SW 1271 (cell line): Measurements from ENCODE around the gene NLGN4Y.

Experiments used
- DNase-seq, 2 experiments: peaks; one replicate each; lab custom pipeline; 2025; lab: John Stamatoyannopoulos, UW

Gene NLGN4Y

DNA sequence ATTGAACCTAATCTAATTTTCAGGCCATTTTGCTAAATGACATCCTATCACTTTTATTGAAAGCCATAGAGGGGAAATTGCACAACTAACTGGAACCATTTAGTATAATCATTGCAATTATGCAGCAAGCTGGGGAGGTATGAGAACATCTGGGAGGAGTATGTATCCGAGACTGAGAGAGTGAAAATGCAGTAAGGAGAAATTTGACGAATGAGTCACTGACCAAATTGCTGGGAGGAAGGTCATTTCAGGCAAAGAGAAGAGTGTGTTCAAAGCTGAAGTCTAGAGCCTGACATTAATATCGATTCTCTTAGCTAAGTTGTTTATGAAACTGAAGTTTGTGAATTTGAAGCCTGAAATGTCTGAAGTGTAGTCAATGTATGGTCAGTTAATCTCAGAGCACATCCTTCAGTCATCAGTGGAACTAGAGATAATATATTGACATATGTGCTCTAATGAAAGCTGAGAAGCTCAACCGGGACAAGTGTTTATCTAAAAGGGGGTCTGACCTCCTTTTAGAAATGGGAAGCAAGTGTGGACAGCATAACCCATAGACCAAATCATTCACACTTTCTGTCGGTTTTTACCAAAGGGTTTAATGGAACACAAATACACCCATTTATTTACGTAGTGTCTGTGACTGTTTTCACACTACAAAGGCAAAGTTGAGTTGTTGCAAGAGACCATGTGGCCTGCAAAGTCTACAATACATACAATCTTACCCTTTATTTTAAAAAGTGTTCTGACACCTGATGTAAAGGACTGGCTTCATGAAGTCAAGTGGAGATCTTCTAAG lies 120.0 kb downstream of the NLGN4Y start:
- DNase-seq, result no peak

DNA sequence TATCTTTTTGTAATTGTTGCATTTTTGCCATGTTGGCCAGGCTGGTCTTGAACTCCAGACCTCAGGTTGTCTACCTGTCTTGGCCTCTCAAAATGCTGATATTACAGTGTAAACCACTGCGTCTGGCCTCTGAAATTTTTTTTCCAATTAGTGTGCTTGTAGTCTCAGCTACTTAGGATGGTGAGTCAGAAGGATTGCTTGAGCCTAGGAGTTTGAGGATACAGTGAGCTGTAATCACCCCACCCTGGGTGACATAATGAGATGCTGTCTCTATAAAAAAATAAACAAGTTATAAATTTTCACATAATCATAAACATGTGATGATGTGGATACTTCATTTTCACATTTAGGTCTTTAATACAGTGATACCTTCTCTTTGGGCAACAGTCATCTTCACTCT lies 154.9 kb downstream of the NLGN4Y start:
- no peak for DNase-seq

DNA sequence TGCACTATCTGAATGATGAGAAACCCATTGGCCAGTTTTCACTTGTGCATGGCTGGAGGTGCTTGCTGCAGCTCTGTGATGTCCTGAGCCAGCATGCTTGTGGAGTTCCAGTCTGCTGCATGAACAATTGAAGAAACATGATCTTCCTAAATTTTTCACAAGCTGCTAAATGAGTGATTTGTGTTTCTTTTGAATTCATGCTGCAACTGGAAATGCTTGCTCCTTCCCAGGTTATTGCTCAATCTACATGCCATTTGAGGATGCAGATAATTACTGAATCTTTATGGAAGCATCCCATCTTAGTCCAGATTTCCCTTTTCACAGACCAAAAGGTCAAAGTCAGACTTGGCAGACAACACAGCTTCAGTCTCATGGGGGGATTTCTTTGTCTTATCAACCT lies 170.2 kb downstream of the NLGN4Y start:
- DNase-seq, result no peak

DNA sequence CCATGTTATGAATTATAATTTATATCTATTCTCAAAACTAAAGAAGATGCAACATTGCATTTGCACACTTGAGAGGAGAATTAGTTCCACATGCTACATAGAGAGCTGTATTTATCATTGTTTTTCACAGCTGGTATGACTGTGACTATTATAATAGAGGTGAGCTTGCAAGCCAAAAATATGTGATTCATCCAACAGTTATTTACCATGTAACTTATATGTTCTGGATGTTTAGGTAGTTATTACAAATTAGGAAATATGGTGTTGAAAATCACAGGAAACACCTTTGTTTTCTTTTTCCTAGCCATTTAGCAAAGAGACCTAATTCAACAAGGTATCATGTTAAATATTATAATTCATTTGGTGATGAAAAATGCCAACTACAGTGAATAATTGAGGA lies 183.8 kb downstream of the NLGN4Y start:
- DNase-seq, result no peak

DNA sequence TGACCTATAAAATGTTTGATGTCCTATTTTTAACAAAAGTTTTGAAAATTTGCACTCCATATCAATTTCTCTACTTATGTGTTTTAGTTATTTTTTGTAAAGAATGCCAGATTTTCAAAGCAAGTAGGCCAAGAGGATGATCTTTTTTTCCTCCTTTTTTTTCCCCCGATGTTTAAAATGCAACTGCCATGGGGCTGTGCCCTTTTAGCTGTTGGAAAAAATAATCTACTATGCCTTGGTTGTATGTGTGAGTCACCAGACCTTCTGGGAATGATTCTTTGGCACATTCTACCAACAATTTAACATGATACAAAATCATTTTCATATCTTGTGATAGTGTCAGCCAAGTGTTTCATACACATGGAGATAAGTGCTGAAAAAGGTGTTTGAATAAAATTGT lies 217.3 kb downstream of the NLGN4Y start:
- no peak for DNase-seq

DNA sequence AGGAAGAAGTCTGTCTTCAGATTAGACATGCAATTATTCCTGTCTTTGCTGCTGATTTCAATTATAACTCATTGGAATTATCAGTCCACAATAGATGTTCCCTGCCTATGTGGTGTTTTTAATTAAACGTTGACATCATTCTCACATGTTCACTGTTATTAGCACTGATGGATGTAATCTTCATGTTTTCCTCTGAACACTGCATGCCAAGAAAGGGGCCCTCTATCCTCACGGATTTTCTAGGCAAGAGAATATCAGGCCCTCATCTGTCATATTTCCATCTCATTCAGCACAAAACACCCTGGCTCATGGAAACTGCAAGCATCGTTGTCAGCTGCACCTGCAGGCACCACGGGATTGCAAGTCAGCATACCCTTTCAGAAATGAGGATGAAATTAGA lies 224.0 kb downstream of the NLGN4Y start:
- DNase-seq, result no peak

DNA sequence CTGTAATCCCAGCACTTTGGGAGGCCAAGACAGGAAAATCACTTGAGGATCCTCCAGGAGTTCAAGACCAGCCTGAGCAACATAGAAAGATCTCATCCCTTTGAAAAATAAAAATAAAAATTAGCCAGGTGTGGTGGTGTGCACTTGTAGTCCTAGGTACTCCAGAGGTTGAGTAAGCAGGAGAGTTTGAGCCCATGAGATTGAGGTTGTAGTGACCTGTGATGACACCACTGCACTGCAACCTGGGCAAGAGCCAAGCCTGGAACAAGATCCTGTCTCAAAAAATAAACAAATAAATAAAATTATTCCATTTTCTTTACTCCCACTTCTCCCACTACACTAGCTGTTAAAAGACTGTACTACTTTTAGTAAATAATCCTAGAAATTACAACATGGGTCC lies 231.2 kb downstream of the NLGN4Y start:
- DNase-seq, result no peak

DNA sequence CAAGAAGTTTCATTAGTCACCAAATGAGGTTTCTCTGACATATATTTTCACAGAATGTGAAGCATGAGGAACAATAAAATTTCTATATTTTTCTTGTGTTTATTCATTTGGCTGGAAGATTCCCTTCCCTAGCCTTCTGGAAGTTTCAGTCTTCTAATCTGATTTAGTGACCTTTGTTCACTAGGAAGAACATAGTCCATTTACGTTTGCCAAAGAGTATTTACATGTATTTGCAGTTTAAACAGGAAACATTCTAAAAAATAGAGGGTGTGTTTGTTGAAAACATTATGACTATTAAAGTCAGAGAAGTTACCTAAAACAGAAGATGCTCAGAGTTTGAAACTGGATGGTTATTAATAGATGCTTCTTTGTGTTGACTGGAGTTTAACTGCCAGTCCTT lies 238.6 kb downstream of the NLGN4Y start:
- DNase-seq, result no peak

DNA sequence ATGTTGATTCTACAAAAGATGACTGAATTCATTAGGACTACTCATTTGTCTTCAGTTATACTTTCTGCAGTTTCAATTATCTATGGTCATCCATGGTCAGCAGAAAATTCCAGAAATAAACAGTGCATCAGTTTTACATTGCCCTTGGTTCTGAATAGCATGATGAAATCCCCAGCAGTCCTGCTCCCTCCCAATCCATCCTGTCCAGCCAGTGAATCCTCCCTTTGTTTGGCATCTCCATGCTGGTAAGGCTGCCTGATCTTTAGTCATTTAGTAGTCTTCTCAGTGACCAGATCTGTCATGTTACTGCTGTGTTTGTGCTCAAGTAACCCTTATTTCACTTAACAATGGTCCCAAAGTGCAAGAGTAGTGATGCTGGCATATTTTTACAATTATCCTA lies 239.3 kb downstream of the NLGN4Y start:
- no peak for DNase-seq

DNA sequence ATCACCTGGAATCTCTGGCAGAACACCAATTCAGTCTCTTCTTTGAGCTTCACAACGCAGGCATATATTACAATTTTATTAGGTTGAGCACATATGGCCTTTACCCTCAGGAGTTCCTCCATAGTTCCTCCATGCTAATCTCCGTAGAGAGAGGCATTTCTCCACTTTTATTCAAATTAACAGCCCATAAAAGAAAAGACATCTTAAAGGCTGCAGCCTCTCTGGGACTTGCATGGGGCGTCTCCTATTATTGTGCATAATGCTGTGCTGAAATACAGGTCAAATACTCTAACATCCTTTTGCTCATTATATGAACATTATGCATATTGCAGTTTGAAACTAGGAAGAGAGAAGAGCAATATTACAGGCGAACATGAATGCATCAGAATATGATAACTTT lies 253.9 kb downstream of the NLGN4Y start:
- DNase-seq, result no peak

DNA sequence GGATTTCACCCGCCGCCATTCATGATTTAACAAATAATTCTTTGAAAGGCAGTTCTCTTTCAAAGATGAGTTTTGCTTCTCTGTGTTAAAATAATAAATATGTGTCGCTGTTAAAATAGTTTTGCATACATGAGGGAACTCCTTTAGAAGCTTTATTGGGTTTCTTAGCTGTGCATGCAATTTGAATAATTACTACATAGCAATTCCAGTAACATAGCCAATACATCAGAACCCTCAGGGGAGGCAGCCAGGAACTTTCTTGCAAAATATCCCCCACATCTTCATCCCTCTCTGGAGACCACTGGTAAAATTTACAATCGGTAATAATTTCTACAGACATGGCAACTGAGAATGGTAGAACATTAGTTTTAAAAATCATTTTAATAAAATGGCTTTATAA lies 268.8 kb downstream of the NLGN4Y start:
- DNase-seq, result no peak

DNA sequence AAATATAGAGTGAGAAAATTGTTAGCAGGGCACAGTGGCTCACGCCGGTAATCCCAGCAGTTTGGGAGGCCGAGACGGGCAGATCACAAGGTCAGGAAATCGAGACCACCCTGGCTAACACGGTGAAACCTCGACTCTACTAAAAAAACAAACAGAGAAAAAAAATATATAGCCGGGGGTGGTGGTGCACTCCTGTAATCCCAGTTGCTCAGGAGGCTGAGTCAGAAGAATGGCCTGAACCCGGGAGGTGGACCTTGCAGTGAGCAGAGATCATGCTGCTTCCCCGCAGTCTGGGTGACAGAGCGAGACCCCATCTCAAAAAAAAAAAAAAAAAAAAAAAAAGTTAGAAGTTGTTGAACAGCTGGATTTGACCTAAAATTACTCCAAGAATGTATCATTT lies 269.3 kb downstream of the NLGN4Y start:
- DNase-seq, result no peak

DNA sequence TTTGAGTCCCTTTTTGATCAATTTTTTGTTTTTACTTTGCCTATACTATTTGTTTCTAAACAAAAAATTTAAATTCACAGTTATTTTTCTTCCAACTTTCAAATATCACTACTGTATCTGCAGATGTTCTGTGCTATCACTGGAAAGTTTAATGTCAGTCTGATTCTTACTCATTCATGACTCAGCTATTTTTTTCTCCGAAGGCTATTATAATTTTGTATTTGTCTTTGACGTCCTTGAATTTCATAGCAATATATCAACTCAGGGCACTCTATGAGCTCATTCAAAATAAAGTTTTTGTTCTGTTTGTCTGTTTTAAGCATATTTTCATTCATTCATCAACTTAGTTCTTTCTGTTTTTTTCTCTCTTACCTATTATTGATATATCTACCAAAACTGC lies 273.7 kb downstream of the NLGN4Y start:
- no peak for DNase-seq

DNA sequence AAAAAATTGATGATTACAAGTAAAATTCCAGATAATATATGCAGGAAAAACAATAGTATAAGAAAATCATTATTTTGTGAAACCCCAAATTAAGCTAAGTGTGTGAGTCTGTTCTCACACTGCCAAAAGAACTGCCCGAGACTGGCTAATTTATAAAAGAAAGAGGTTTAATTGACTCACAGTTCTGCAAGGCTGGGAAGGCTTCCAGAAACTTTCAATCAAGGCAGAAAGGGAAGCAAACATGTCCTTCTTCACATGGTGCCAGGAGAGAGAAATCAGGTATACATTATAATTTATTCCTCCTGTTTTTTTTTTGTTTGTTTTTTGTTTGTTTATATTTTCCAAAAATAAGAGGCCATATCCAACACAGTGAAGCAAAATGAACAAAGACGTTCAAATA lies 276.8 kb downstream of the NLGN4Y start:
- DNase-seq, result no peak

DNA sequence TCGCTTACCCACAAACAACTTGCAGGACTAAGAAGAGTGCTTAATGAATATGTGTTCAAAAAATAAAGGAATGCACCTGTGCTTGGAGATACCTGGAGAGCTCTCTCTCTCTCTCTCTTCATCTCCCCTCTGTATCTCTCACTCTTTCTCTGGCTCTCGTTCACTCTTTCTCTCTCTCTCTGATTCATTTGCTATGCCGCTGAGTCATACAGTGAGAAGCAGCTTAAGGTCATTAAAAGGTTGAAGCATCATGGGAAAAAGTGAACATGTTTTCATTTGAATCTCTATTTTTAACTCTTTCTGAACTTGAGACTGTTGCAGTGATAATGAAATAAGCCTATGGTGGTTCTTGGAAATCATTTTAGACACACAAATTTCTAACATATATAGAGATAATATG lies 277.8 kb downstream of the NLGN4Y start:
- no peak for DNase-seq

DNA sequence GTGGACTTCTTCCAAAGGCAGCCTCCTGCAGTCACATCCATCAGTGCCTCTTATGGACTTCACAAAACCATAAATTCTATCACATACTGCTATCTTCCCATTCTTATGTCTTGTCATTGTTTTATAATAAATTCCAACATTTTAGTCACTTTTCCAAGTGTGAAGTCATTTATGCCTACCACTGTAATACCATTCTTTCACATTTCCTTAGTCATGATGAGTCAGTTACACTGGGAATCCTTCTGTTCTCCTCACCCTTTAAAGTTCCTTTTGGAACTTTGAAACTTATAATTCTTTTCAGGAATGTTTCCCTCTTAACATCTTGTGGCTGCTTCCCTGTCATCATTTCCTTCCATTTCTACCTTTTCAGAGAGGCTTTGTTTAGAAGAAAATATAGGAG lies 279.7 kb downstream of the NLGN4Y start:
- DNase-seq, result no peak

DNA sequence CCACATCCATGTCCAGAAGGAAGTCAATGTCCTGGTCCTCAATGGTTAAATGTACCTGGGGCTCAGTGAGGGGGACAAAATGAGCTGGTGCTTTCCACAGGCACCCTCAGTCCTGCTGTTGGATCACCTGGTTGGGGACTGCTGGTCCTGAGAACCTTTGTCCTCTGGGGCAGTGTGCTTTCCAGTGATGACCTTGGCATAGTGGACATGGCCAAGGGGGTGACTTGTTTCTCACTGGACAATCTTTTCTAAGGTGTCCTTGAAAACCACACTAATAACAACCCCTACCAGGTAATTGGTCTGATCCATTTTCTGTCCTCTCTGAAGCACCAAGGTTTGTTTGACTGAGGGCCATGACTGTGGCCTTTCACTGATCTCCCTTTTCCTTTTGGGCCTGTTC lies 294.1 kb downstream of the NLGN4Y start:
- DNase-seq, result no peak

DNA sequence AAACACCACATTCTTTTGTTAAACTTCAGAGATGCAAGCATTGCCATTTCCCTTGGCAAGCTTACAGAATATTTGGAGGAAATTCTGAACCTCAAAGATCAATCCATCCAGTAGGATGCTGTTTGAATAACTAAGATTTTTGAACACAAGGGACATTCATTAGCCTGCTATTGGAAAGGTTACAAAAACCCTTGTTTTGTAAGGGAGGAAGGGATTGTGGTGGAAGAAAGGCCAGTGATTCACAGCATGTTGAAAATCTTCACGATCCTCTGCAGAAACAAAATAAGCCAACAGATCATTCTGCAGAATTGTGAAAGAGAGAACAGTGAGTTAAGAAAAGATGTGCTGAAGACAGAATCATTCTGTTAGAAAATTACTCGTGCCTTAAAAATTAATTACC lies 297.9 kb downstream of the NLGN4Y start:
- no peak for DNase-seq

DNA sequence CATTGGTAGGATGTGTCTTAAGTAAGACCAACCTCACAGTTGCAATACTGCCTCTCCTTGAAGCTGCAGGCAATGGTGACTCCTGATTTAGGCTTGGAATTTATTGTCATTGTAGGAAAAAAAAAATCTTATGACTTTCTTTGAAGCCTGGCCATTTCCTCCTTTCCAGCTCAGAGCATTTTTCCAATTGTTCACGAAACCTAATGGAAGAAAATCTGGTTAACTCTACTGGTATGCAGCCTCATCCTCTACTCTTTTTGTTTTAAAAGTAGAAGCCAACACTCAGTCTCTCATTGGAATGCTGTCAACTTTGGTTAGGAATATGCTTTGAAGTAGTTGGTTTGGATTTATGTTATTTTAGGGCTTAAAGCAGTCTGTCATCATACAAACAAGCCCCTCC lies 298.6 kb downstream of the NLGN4Y start:
- DNase-seq, result no peak

DNA sequence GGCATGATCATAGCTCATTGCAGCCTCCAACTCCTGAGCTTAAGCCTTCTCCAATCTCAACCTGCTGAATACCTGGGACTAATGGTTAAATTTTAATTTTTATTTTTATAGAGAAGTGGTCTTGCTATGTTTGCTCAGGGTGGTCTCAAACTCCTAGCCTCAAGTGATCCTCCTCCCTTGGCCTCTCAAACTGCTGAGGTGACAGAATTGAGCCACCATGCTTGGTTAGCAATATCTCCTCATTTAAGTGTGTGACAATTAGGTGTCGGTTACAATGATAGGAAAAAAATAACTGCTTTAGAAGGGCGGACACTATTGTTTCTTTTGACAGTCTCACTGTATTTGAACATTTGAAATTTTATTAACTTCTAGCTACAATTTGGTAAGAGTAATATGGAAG lies 300.3 kb downstream of the NLGN4Y start:
- no peak for DNase-seq

DNA sequence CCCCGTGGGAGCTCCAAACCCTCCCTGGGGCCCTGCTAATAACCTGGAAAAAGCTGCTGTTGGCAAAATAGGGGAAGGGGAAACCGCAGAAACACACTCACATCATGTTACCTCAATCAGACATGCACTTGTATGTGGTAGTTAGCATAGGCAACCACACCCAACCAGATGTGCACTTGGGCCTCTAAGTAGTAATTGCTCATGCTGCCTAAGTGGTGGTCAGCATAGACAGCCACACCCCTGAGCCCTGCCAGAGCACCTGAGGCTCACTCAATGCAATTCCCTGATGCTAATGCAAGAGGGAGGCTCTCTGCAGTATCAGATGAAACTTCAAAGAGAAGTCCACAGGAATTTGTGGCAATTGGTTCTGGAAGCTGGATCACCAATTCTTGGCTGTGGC lies 301.4 kb downstream of the NLGN4Y start:
- no peak for DNase-seq

DNA sequence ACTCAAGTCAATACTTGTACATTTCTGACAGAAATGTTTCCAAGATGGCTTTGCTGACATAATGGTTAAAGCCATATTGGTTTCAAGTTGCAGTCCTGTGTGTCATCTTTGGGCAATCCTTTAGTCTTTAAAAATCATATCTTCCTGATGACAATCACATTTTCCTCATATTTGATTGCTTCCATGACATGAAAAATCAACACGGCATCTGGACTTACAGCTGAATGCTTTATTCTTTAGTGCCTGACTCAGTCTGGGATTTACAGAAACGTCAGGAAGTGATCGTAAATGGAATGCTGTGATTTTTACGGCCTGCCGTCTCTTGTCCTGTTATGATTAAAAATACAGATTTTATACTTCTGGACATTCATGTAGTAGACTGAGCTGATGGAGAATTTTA lies 304.2 kb downstream of the NLGN4Y start:
- DNase-seq, result no peak

DNA sequence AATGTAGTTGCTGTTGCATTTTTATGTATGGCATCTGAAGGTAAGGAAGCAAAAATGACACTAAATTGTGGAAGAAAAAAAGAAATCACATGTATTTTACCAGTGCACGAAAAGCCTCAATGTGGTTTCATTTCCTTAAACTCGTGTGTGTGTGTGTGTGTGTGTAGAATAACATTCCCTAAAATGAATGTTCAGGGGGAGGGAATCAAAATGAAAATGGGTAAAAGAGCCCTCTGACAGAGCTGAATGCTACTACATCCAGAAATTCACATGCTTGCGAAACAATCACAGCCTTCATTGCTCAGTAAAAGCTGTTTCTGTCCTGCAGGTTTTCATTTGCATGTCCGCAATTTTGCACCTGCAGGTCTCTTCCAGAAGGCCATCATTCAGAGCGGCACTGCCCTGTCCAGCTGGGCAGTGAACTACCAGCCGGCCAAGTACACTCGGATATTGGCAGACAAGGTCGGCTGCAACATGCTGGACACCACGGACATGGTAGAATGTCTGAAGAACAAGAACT lies 305.1 kb downstream of the NLGN4Y start:
- no peak for DNase-seq
